ENCODE measurements around the gene SOAT2. TPM values are rescaled to one million over a fixed set of nuclear protein-coding genes. Genes with fewer than 3 reads are reported as not detected.

SOAT2 gene
- total RNA-seq, 4 donors from 2014 or later = 0.30 to 2.9 (median 0.72) TPM

DNA sequence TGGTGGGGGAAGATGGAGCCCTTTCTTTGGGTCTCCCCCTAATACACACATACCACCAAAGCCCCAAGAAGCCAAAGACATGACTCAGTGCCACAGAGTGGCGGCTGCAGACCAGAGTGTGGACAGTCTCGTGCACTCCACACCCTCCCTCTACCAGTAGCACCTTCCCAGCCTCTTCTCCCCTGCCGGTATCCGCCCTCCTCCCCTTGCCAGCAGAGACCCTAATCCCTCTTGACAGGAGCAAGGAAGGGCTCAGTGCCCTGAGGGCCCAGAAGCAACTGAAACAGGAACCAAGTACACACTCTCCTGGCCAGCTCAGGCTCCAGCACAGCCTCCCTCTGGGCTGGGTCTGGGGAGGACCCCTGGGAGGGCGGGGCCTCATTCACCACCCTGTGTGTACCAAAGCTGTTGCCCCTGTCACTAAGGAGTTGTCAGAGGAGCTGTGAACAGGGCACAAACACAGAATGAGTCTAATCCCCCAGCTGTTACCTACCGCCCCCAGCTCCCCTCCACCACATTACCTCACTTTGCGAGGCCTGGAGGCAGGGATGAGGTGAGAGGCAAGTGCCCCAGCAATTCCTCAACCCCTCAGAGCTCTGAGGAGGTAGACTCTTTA is 32.3 kb upstream of the SOAT2 start:
- peaks cover 0 to 48% (median 0%) of the 10 kb centered on the region in 3 donors for H3K36me3 ChIP-seq
- WGBS, 2 donors = 62 to 68% methylated on average over 7 of the region's 7 CpGs
- TF ChIP-seq POLR2A (IDR thresholded peaks at IDR 0.05) (no peak), EP300 (IDR thresholded peaks at IDR 0.05) (no peak)
- TF ChIP-seq, protein P1, sequence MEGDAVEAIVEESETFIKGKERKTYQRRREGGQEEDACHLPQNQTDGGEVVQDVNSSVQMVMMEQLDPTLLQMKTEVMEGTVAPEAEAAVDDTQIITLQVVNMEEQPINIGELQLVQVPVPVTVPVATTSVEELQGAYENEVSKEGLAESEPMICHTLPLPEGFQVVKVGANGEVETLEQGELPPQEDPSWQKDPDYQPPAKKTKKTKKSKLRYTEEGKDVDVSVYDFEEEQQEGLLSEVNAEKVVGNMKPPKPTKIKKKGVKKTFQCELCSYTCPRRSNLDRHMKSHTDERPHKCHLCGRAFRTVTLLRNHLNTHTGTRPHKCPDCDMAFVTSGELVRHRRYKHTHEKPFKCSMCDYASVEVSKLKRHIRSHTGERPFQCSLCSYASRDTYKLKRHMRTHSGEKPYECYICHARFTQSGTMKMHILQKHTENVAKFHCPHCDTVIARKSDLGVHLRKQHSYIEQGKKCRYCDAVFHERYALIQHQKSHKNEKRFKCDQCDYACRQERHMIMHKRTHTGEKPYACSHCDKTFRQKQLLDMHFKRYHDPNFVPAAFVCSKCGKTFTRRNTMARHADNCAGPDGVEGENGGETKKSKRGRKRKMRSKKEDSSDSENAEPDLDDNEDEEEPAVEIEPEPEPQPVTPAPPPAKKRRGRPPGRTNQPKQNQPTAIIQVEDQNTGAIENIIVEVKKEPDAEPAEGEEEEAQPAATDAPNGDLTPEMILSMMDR (IDR thresholded peaks at IDR 0.05) = no peak

DNA sequence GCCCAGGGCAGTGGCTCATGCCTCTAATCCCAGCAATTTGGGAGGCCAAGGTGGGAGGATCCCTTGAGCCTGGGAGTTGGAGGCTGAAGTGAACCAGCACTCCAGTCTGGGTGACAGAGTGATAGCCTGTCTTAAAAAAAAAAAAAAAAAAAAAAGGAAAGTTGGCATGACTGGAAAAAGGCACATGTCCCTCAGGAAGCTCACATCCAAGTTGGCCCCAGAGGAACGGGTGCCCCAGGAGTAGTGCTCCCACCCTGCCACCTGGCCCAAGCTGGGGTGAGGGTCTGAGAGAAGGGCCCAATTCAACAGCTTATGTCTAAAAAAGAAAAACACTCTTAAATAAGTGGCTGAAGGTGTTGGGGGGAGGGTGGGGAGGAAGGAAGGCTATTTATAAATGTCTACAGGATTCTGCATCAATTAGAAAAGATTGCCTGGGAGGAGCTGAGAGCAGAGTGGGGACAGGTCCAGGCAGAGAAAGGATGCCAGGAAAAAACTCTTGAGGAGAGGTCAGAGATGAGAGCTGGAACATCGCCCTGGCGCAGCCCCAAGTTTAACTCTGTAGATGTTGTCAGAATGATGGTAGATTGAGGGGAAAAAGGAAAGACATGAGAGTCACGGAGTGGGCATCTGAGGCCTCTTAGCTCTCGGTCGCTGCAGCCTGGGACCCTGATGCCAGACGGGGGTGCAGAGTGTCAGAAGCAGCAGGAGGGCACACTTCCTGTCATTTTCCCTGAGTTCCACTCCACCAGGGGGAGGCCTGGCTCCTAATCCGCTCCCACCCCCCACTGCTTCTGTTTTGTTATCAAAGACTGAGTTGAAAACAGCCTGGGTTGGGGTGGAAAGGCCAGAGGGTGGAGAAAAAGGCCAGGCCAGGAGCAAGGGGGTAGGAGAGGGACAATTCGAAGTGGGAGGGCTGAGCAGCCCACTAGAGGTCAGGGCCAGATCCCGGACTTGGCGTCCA is 31.4 kb upstream of the SOAT2 start:
- H3K4me3 ChIP-seq = peak overlapping the region in 1 of 4 donors; percentile 30
- no peaks in the 10 kb centered on the region for H3K27me3 ChIP-seq
- H3K27ac ChIP-seq = peak overlapping the region; percentile 75 to 100 (median 91)
- peaks cover 0 to 49% (median 0%) of the 10 kb centered on the region in 3 donors for H3K36me3 ChIP-seq
- H3K4me1 ChIP-seq = peaks cover 0 to 98% (median 66%) of the 10 kb centered on the region in 4 donors
- no peak for TF ChIP-seq POLR2A (IDR thresholded peaks at IDR 0.05)
- peak in 1 of 2 donors; percentile 73 for TF ChIP-seq EP300 (IDR thresholded peaks at IDR 0.05)
- TF ChIP-seq, protein P1 (IDR thresholded peaks at IDR 0.05) = peak in 2 of 5 experiments; percentile 14 to 35
- 12 to 20% methylated on average over 11 of the region's 11 CpGs for WGBS, 2 donors
- no peaks in the 10 kb centered on the region for H3K9me3 ChIP-seq
- DNase-seq (ENCODE audit: low spot score in 2 of 2) = peak; percentile 83 to 91

More for the DNA sequence above, 32.3 kb upstream of the SOAT2 start:
- DNase-seq (ENCODE audit: low spot score in 2 of 2) = no peak
- H3K9me3 ChIP-seq = no peaks in the 10 kb centered on the region
- no peaks in the 10 kb centered on the region for H3K27me3 ChIP-seq
- peak overlapping the region; percentile 75 to 100 (median 91) for H3K27ac ChIP-seq
- H3K4me3 ChIP-seq = no peak overlapping the region
- H3K4me1 ChIP-seq = peaks cover 0 to 100% (median 73%) of the 10 kb centered on the region in 4 donors

- peak in 1 of 2 donors; percentile 41 for DNase-seq (ENCODE audit: low spot score in 2 of 2)
- TF ChIP-seq POLR2A (IDR thresholded peaks at IDR 0.05) (no peak), EP300 (IDR thresholded peaks at IDR 0.05) (peak in 1 of 2 donors; percentile 43)
- Histone ChIP-seq H3K36me3 (peaks cover 0 to 35% (median 0%) of the 10 kb centered on the region in 3 donors), H3K9me3 (no peaks in the 10 kb centered on the region), H3K4me1 (peaks cover 0 to 97% (median 72%) of the 10 kb centered on the region in 4 donors), H3K27me3 (no peaks in the 10 kb centered on the region), H3K27ac (peak overlapping the region; percentile 58 to 100 (median 82)), H3K4me3 (no peak overlapping the region)
- 53 to 65% methylated on average over 6 of the region's 6 CpGs for WGBS, 2 donors
Measured at GRCh38 chr12:53073881-53074280, 29.4 kb upstream of the SOAT2 start.

DNA sequence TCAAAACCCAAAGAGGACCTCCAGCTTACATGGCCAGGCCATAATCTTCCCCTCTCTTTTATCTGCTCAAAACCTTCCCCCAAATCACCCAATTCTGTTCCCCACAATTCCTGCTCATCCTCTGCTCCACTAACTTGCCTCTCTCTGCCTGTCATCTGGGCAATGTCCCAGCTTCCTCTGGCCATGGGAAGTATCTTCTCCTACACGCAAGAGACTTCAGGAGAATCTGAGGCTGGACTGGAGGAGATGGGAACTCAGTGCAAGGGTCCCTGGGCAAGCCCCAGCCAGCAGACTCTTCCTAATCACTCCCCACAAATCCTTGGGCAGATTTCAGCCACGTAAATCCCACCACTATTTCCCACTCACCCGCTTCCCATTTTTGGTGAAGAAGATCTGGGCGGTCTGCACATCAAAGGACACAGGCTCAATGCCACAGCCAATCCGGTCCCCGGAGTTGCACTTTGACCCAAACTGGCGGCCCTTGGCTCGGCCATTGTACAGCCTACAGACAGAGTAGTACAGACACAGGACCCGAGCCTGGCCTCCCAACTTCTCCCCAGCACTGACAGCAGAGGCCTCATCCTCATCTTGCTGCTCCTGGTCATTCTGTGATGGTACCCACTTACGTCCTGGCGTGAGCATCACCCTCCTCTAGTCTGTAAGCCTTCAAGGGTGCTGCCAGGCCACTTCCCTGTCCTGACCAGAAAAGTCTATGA is 28.8 kb upstream of the SOAT2 start:
- TF ChIP-seq EP300 (IDR thresholded peaks at IDR 0.05) (no peak), POLR2A (IDR thresholded peaks at IDR 0.05) (no peak)
- TF ChIP-seq, protein P1 (IDR thresholded peaks at IDR 0.05) = no peak
- H3K9me3 ChIP-seq = no peaks in the 10 kb centered on the region
- peak overlapping the region; percentile 58 to 100 (median 82) for H3K27ac ChIP-seq
- no peaks in the 10 kb centered on the region for H3K27me3 ChIP-seq
- peaks cover 0 to 31% (median 0%) of the 10 kb centered on the region in 3 donors for H3K36me3 ChIP-seq
- DNase-seq (ENCODE audit: low spot score in 2 of 2) = peak in 1 of 2 donors; percentile 9
- no peak overlapping the region for H3K4me3 ChIP-seq
- peaks cover 0 to 92% (median 66%) of the 10 kb centered on the region in 4 donors for H3K4me1 ChIP-seq
- WGBS, 2 donors = 78 to 84% methylated on average over 11 of the region's 11 CpGs

- WGBS, 2 donors = 94 to 96% methylated on average over 3 of the region's 3 CpGs
- no peak for DNase-seq (ENCODE audit: low spot score in 2 of 2)
- Histone ChIP-seq H3K4me3 (no peak overlapping the region), H3K9me3 (no peaks in the 10 kb centered on the region), H3K27ac (peak overlapping the region; percentile 58 to 100 (median 82)), H3K36me3 (peaks cover 0 to 31% (median 0%) of the 10 kb centered on the region in 3 donors), H3K27me3 (no peaks in the 10 kb centered on the region), H3K4me1 (peaks cover 0 to 90% (median 62%) of the 10 kb centered on the region in 4 donors)
- no peak for TF ChIP-seq EP300 (IDR thresholded peaks at IDR 0.05)
- TF ChIP-seq, protein P1 (IDR thresholded peaks at IDR 0.05) = no peak
- TF ChIP-seq POLR2A (IDR thresholded peaks at IDR 0.05) = no peak
Measured at GRCh38 chr12:53074999-53075370, 28.3 kb upstream of the SOAT2 start.
